Keratinocyte (primary cell): ENCODE results near the gene CTNNA2. TPM values are rescaled to one million over a fixed set of nuclear protein-coding genes. Genes with fewer than 3 reads are reported as not detected.

ENCODE experiments used
- DNase-seq: peaks from one replicate; pipeline ENCODE4 v3.0.0-alpha.2; 2011; ENCODE audit warnings: low read depth, missing footprints, low spot score
- FAIRE-seq: peaks from 2 replicates; lab custom pipeline; 2011; peaks lifted over from hg19 to GRCh38; lab: Jason Lieb, UNC
- H2AFZ ChIP-seq: 2 replicates; pipeline ENCODE4 v1.6.0; 2012; ENCODE audit warnings: low read length, control low read depth, inconsistent platforms; ENCODE audit not compliant: control insufficient read depth
- H3K27ac ChIP-seq: 2 replicates; pipeline ENCODE4 v1.5.1; 2011; ENCODE audit warnings: low read length; ENCODE audit not compliant: control insufficient read depth, insufficient read depth
- H3K27me3 ChIP-seq: 3 replicates; pipeline ENCODE4 v1.6.0; 2011; ENCODE audit warnings: low read length; ENCODE audit not compliant: control insufficient read depth, insufficient read depth; ENCODE audit errors: extremely low read depth
- H3K36me3 ChIP-seq, 2 experiments: 2 replicates in 1 of 2; 3 replicates in 1 of 2; pipeline ENCODE4 v1.5.1; 2011; ENCODE audit warnings: low read length in 2 of 2, mild to moderate bottlenecking in 1 of 2; ENCODE audit not compliant: control insufficient read depth in 2 of 2, insufficient read depth in 2 of 2; ENCODE audit errors: extremely low read depth in 1 of 2
- H3K4me1 ChIP-seq: 3 replicates; pipeline ENCODE4 v1.5.1; 2011; ENCODE audit warnings: low read length; ENCODE audit not compliant: control insufficient read depth, insufficient read depth; ENCODE audit errors: extremely low read depth
- H3K4me2 ChIP-seq: 3 replicates; pipeline ENCODE4 v1.6.0; 2011; ENCODE audit warnings: low read depth, low read length; ENCODE audit not compliant: control insufficient read depth, insufficient read depth; ENCODE audit errors: extremely low read depth
- H3K4me3 ChIP-seq, 3 experiments: fragments of 200-600 bp in 1 of 3; sonication (generic) in 1 of 3; 2 replicates in 2 of 3; 3 replicates in 1 of 3; pipeline ENCODE4 v1.5.1; 2011 to 2016; ENCODE audit warnings: low read length in 3 of 3, mild to moderate bottlenecking in 3 of 3, control low read depth in 2 of 3, inconsistent platforms in 1 of 3, low read depth in 1 of 3, mixed read lengths in 1 of 3, mixed run types in 1 of 3, moderate library complexity in 1 of 3; ENCODE audit not compliant: control insufficient read depth in 2 of 3, insufficient read depth in 2 of 3; ENCODE audit errors: extremely low read depth in 1 of 3
- H3K79me2 ChIP-seq: 2 replicates; pipeline ENCODE4 v1.6.0; 2012; ENCODE audit warnings: low read length; ENCODE audit not compliant: control insufficient read depth, insufficient read depth
- H3K9ac ChIP-seq: 3 replicates; pipeline ENCODE4 v1.6.0; 2011; ENCODE audit warnings: low read length; ENCODE audit not compliant: control insufficient read depth, insufficient read depth; ENCODE audit errors: extremely low read depth
- H3K9me1 ChIP-seq: 3 replicates; pipeline ENCODE4 v1.6.0; 2011; ENCODE audit warnings: low read length; ENCODE audit not compliant: control insufficient read depth, insufficient read depth; ENCODE audit errors: extremely low read depth
- H3K9me3 ChIP-seq: 2 replicates; pipeline ENCODE4 v1.5.1; 2012; ENCODE audit warnings: low read depth, low read length; ENCODE audit not compliant: control insufficient read depth
- H4K20me1 ChIP-seq: 3 replicates; pipeline ENCODE4 v1.6.0; 2011; ENCODE audit warnings: low read length; ENCODE audit not compliant: control insufficient read depth, insufficient read depth; ENCODE audit errors: extremely low read depth
- CTCF ChIP-seq, 3 experiments: IDR thresholded peaks in 1 of 3; conservative IDR thresholded peaks in 1 of 3; optimal IDR thresholded peaks in 1 of 3; 2 replicates in 2 of 3; 3 replicates in 1 of 3; pipeline versions ENCODE3 to v1.5.1; 2011; ENCODE audit warnings: low read length in 3 of 3, mild to moderate bottlenecking in 3 of 3, moderate library complexity in 2 of 3, control low read depth in 1 of 3, inconsistent platforms in 1 of 3; ENCODE audit not compliant: insufficient read depth in 2 of 3; ENCODE audit errors: extremely low read depth in 1 of 3
- EZH2 ChIP-seq: IDR thresholded peaks from one replicate; pipeline ENCODE4 v1.6.1; 2012; ENCODE audit warnings: inconsistent platforms, mild to moderate bottlenecking, low read length, moderate library complexity
- dilution Hi-C: fragments of 300-500 bp; cut with MboI; formaldehyde crosslinking; loops from one replicate; pipeline ENCODE4 v1.7.0; 2020; ENCODE audit warnings: low sequenced_read_pairs; ENCODE audit not compliant: extremely low pct_ligation_motif_present
- polyA plus RNA-seq, 5 experiments: library from polyadenylated mRNA; depleted of rRNA in 3 of 5; stranded (reverse) in 3 of 5; stranded (forward) in 1 of 5; unstranded in 1 of 5; fragments of >200 nt; gene quantifications; 1 replicate in 1 of 5; 2 replicates in 3 of 5; 3 replicates in 1 of 5; pipeline versions ENCODE4 v1.2.1 to v1.2.3, GENCODE V29; 2011 to 2012; ENCODE audit warnings: missing spikeins in 2 of 5, low read depth in 1 of 5, low replicate concordance in 1 of 5

The CTNNA2 gene
- polyA plus RNA-seq, 1 donor (not counting 4 experiments of a cell fraction or from before 2014, with no cell fraction given) = not detected

GRCh38 chr2:80496346-80496745 is 983.5 kb downstream of the CTNNA2 start:
- H3K27me3 ChIP-seq = no peaks in the 10 kb centered on the region
- no peak for TF ChIP-seq EZH2
- TF ChIP-seq CTCF (optimal IDR thresholded peaks at IDR 0.05 in 1 of 3, IDR thresholded peaks at IDR 0.05 in 1 of 3, conservative IDR thresholded peaks at IDR 0.05 in 1 of 3; ENCODE audit: extremely low read depth in 1 of 3, insufficient read depth in 2 of 3, low read length in 3 of 3) = no peak
- dilution Hi-C loops = no loop called here
- DNase-seq = no peak
- H2AFZ ChIP-seq = no peak overlapping the region
- no peaks in the 10 kb centered on the region for H3K9me1 ChIP-seq
- no peaks in the 10 kb centered on the region for H3K9me3 ChIP-seq
- no peak overlapping the region for H3K4me2 ChIP-seq
- H3K4me3 ChIP-seq = no peak overlapping the region
- no peaks in the 10 kb centered on the region for H3K36me3 ChIP-seq
- H4K20me1 ChIP-seq = no peaks in the 10 kb centered on the region
- no peak overlapping the region for H3K9ac ChIP-seq
- H3K27ac ChIP-seq = no peak overlapping the region
- FAIRE-seq = no peak
- H3K4me1 ChIP-seq = peaks cover 5% of the 10 kb centered on the region
- no peaks in the 10 kb centered on the region for H3K79me2 ChIP-seq

GRCh38 chr2:80496775-80497174 is 983.9 kb downstream of the CTNNA2 start:
- H3K9me3 ChIP-seq = no peaks in the 10 kb centered on the region
- H3K36me3 ChIP-seq = no peaks in the 10 kb centered on the region
- DNase-seq = peak; percentile 30
- no peaks in the 10 kb centered on the region for H4K20me1 ChIP-seq
- H3K4me1 ChIP-seq = peaks cover 5% of the 10 kb centered on the region
- dilution Hi-C loops = no loop called here
- FAIRE-seq = no peak
- H3K4me3 ChIP-seq = no peak overlapping the region
- no peak overlapping the region for H3K4me2 ChIP-seq
- no peak overlapping the region for H3K9ac ChIP-seq
- peak overlapping the region; percentile 26 for H2AFZ ChIP-seq
- no peaks in the 10 kb centered on the region for H3K79me2 ChIP-seq
- no peak for TF ChIP-seq EZH2
- TF ChIP-seq CTCF (optimal IDR thresholded peaks at IDR 0.05 in 1 of 3, IDR thresholded peaks at IDR 0.05 in 1 of 3, conservative IDR thresholded peaks at IDR 0.05 in 1 of 3; ENCODE audit: extremely low read depth in 1 of 3, insufficient read depth in 2 of 3, low read length in 3 of 3) = no peak
- H3K9me1 ChIP-seq = no peaks in the 10 kb centered on the region
- H3K27ac ChIP-seq = no peak overlapping the region
- H3K27me3 ChIP-seq = no peaks in the 10 kb centered on the region
